Prostate gland (tissue), 2 donors: ENCODE measurements around the gene SH3BGR.

Experiments used
- CTCF ChIP-seq, 4 experiments: fragments of 200-600 bp in 2 of 4; fragments of 450-650 bp in 2 of 4; sonication (generic) in 2 of 4; IDR thresholded peaks; 1 replicate in 3 of 4; 2 replicates in 1 of 4; pipeline ENCODE4 v1.5.1; 2016 to 2019; ENCODE audit warnings: antibody characterized with exemption in 4 of 4, mild to moderate bottlenecking in 2 of 4, moderate library complexity in 2 of 4
- POLR2AphosphoS5 ChIP-seq: sonication (generic); formaldehyde crosslinking; IDR thresholded peaks from one replicate; pipeline ENCODE4 v1.6.1; 2017; ENCODE audit warnings: antibody characterized with exemption

- TF ChIP-seq POLR2AphosphoS5 (no peak), CTCF (IDR thresholded peaks at IDR 0.05) (no peak)
These were observed 94.8 kb downstream of the SH3BGR start for GRCh38 chr21:39546522-39546921.
